ENCODE results near the gene LZTS3.
"Not testable (repeated sequence)": the region's sequence is repeated elsewhere in the genome, so short reads cannot be mapped to it uniquely, and the experiment has no call there.

LZTS3 gene

GRCh38 chr20:3146732-3147341 lies 26.5 kb downstream of the LZTS3 start:
- in situ Hi-C loops (cut with HindIII; ENCODE audit: low sequenced_read_pairs): no loop called here

- in situ Hi-C loops (cut with HindIII; ENCODE audit: low sequenced_read_pairs): no loop called here
Observed at GRCh38 chr20:3141757-3142156, 31.6 kb downstream of the LZTS3 start.

GRCh38 chr20:3137492-3137891 lies 35.9 kb downstream of the LZTS3 start:
- in situ Hi-C loops (cut with HindIII; ENCODE audit: low sequenced_read_pairs): no loop called here

- in situ Hi-C loops (cut with HindIII; ENCODE audit: low sequenced_read_pairs): no loop called here
Observed at GRCh38 chr20:3135507-3136070, 37.8 kb downstream of the LZTS3 start.

- in situ Hi-C loops (cut with HindIII; ENCODE audit: low sequenced_read_pairs): no loop called here
Observed at GRCh38 chr20:3134151-3134550, 39.2 kb downstream of the LZTS3 start.

DNA sequence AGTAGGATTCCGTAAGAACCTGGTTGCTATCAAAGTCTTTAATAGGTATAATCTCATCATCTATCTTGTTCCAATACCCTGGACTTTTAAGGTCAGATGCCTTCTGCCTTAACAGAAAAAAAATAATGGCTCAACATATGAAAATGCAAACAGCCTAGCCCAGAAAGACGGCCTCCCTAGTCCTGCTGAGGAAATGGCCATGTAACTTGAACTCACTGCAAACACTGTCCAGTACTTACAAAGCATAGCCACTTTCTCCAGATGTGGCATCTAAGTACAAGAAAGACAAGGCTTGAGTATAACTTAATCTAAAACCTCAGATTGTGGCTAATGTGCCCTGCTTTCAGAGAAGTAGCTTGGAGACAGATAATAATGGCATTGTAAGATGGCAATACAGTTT lies 40.2 kb downstream of the LZTS3 start:
- in situ Hi-C loops (cut with HindIII; ENCODE audit: low sequenced_read_pairs): no loop called here

GRCh38 chr20:3130051-3130600 lies 43.2 kb downstream of the LZTS3 start:
- in situ Hi-C loops (cut with HindIII; ENCODE audit: low sequenced_read_pairs): no loop called here

- in situ Hi-C loops (cut with HindIII; ENCODE audit: low sequenced_read_pairs): no loop called here
Observed at GRCh38 chr20:3129094-3129493, 44.3 kb downstream of the LZTS3 start.

DNA sequence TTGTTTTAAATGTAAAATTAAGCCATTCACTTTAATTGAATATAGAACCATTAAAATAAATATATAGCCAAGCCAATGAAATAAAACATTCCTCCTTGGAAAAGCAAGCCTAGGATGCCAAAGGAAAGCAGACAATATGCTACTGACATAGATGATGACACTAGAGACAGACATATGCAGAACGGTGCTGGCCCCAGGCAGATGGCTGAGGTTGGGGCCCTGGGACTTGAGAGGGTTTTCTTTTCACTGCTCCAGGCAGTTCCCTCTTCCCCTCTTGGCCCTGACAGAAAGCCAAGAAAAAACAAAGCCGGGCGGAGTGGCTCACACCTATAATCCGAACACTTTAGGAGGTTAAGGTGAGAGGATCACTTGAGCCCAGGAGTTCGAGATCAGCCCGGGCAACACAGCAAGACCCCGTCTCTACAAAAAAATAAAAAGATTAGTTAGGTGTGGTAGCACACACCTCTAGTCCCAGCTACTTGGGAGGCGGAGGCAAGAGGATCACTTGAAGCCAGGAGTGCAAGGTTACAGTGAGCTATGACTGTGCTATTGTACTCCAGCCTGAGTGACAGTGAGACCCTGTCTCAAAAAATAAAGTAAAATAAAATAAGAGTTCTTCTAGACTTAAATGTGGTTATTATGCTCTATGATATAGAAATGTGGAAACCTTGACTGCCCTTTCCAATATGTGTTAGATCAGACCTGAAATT lies 44.9 kb downstream of the LZTS3 start:
- in situ Hi-C loops (cut with HindIII; ENCODE audit: low sequenced_read_pairs): no loop called here

DNA sequence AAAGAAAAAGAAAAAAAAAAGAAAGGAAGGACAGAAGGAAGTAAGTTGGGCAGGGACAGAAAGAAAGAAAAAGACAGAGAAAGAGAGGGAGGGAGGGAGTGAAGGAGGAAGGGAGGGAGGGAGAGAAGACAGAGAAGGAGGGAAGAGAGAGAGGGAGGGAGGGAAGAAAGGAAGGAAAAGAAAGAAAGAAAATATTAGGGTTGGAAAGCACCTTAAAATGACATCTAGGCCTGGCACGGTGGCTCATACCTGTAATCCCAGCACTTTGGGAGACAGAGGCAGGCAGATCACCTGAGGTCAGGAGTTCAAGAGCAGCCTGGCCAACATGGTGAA lies 46.9 kb downstream of the LZTS3 start:
- in situ Hi-C loops (cut with HindIII; ENCODE audit: low sequenced_read_pairs): no loop called here

- in situ Hi-C loops (cut with HindIII; ENCODE audit: low sequenced_read_pairs): not testable (repeated sequence)
Observed at GRCh38 chr20:3125776-3126526, 47.4 kb downstream of the LZTS3 start.

- in situ Hi-C loops (cut with HindIII; ENCODE audit: low sequenced_read_pairs): not testable (repeated sequence)
Observed at GRCh38 chr20:3124773-3125560, 48.4 kb downstream of the LZTS3 start.

DNA sequence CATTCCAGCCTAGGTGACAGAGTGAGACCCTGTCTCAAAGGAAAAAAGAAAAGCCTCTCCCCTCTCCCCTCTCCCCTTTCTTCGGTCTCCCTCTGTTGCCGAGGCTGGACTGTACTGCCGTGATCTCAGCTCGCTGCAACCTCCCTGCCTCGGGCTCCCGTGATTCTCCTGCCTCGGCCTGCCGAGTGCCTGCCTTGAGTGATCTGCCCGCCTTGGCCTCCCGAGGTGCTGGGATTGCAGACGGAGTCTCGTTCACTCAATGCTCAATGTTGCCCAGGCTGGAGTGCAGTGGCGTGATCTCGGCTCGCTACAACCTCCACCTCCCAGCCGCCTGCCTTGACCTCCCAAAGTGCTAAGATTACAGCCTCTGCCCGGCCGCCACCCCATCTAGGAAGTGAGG lies 49.2 kb downstream of the LZTS3 start:
- in situ Hi-C loops (cut with HindIII; ENCODE audit: low sequenced_read_pairs): not testable (repeated sequence)

GRCh38 chr20:3123542-3123941 lies 49.8 kb downstream of the LZTS3 start:
- in situ Hi-C loops (cut with HindIII; ENCODE audit: low sequenced_read_pairs): no loop called here

GRCh38 chr20:3121955-3122610 lies 51.3 kb downstream of the LZTS3 start:
- in situ Hi-C loops (cut with HindIII; ENCODE audit: low sequenced_read_pairs): no loop called here

- in situ Hi-C loops (cut with HindIII; ENCODE audit: low sequenced_read_pairs): no loop called here
Observed at GRCh38 chr20:3121271-3121911, 52.0 kb downstream of the LZTS3 start.

GRCh38 chr20:3119044-3119443 lies 54.3 kb downstream of the LZTS3 start:
- in situ Hi-C loops (cut with HindIII; ENCODE audit: low sequenced_read_pairs): no loop called here

- in situ Hi-C loops (cut with HindIII; ENCODE audit: low sequenced_read_pairs): not testable (repeated sequence)
Observed at GRCh38 chr20:3117839-3118379, 55.4 kb downstream of the LZTS3 start.

- in situ Hi-C loops (cut with HindIII; ENCODE audit: low sequenced_read_pairs): no loop called here
Observed at GRCh38 chr20:3116341-3116740, 57.0 kb downstream of the LZTS3 start.
